ENCODE results near the gene TUBA4B. TPM values are rescaled to one million over a fixed set of nuclear protein-coding genes. Genes with fewer than 3 reads are reported as not detected.

Gene TUBA4B
- total RNA-seq, 2 donors from 2014 or later: not detected

DNA sequence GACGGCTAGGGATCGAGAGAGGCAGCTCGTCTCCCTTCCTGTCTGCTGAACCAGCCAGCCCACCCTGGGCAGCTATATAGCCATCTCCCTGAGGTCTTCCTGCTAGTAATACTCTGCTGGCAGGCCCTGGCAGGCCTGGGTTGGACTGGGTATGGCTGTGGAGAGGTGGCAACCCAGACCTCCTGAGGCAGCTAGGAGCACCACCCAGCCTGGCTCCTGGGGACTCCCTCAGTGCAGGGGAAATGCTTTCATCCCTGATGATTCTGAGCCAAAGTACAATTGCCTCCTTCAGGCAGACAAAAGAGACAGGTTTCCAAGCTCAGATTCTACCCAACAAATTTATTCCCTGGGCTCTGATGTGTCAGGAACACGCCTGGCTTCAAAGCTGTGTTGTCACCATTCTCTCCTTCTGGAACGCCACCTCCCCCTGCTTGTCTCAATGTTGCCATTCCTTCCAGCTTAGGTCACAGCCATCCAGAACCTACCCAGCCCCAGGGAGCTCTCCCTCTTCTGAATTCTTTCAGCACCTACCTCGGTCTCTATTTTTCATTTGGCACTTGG, 21.4 kb downstream of the TUBA4B start:
- H3K4me1 ChIP-seq: peaks cover 6% of the 10 kb centered on the region
- no peak overlapping the region for H3K27ac ChIP-seq

DNA sequence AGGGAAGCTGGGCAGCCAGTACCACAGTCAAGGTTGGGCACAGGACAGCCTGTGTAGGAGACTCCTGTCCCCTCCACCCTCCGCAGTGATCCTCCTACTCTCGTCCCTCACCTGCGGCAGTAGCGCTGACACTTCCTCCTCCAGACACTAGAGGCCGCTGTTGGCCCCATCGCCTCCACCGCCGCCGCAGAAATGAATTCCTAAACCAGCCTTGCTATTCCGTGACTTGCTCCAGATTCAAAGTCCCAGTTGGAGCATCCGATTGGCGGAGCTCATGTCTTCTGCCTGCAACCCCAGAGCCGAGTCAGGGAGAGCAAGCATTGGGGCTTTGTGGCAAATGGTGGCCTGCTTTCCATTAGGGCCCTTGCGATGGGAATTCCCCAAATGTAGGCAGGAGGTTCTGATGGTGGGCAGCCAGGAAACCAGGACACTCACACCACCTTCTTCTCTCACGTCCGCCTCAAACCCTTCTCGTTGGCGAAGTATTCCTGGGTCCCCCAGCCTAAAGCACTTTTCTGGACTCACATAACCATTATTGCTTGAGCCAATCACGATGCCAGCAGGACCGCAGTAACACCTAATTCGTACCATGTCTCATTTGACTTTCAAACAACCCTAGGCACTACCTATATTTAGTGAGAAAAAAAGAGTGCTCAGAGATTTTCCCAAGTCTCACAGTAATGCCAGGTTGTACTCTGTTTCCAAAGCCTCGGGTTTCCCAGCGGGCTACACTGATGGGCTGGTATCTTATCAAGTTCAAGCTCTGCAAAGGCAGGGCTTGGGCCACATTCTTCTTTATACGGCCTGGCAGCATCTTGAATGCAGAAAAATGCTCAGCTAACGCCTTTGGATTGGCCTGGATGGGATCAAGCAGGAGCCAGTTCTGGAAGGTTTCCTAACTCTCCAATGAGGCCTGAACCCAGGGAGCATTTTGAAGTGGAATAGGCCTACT, 24.9 kb downstream of the TUBA4B start:
- Histone ChIP-seq H3K9ac (ENCODE audit: low read depth in 2 of 2, low read length in 2 of 2) (peak overlapping the region; percentile 36 to 90), H3K36me3 (no peaks in the 10 kb centered on the region), H3K9me3 (no peaks in the 10 kb centered on the region), H3K27ac (peak overlapping the region; percentile 97), H3K4me1 (peaks cover 6% of the 10 kb centered on the region), H3K4me3 (no peak overlapping the region), H3K27me3 (no peaks in the 10 kb centered on the region)
- intact Hi-C loops (cut with DNase I): no loop called here
- DNase-seq: peak; percentile 86
- TF ChIP-seq, protein P1, sequence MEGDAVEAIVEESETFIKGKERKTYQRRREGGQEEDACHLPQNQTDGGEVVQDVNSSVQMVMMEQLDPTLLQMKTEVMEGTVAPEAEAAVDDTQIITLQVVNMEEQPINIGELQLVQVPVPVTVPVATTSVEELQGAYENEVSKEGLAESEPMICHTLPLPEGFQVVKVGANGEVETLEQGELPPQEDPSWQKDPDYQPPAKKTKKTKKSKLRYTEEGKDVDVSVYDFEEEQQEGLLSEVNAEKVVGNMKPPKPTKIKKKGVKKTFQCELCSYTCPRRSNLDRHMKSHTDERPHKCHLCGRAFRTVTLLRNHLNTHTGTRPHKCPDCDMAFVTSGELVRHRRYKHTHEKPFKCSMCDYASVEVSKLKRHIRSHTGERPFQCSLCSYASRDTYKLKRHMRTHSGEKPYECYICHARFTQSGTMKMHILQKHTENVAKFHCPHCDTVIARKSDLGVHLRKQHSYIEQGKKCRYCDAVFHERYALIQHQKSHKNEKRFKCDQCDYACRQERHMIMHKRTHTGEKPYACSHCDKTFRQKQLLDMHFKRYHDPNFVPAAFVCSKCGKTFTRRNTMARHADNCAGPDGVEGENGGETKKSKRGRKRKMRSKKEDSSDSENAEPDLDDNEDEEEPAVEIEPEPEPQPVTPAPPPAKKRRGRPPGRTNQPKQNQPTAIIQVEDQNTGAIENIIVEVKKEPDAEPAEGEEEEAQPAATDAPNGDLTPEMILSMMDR (IDR thresholded peaks at IDR 0.05): peak; percentile 98

More for the DNA sequence above, 21.4 kb downstream of the TUBA4B start:
- Histone ChIP-seq H3K9me3 (no peaks in the 10 kb centered on the region), H3K9ac (ENCODE audit: low read depth in 2 of 2, low read length in 2 of 2) (no peak overlapping the region), H3K4me3 (no peak overlapping the region), H3K27me3 (no peaks in the 10 kb centered on the region), H3K36me3 (no peaks in the 10 kb centered on the region)
- DNase-seq: no peak
- TF ChIP-seq, protein P1 (IDR thresholded peaks at IDR 0.05): no peak
- intact Hi-C loops (cut with DNase I): no loop called here

DNA sequence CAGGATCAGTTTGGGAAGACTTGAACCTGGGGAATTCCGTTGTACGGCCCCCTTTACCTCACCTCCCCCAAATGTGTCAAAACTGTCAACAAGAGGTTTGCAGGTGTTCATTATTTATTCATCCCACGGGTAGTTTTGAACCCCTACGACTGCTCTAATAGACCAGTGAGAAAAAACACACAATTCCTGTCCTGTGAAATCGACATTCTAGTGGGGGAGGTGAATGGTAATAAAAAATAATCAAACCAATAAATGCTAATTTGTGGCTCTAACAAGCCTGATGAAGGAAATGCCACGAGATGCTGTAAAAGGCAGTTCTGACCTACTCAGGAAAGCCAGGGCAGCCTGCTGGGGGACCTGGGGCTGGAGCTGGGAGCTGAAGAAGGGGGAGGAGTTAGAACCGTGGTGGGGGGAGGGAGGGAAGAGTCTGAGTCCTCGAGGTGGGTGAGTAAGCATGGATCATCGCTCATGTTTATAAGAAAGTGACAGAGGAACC, 25.7 kb downstream of the TUBA4B start:
- Histone ChIP-seq H3K9me3 (no peaks in the 10 kb centered on the region), H3K27me3 (no peaks in the 10 kb centered on the region), H3K4me1 (peaks cover 6% of the 10 kb centered on the region), H3K27ac (peak overlapping the region; percentile 97), H3K4me3 (peak overlapping the region; percentile 53), H3K36me3 (no peaks in the 10 kb centered on the region), H3K9ac (ENCODE audit: low read depth in 2 of 2, low read length in 2 of 2) (peak overlapping the region; percentile 88 to 90)
- DNase-seq: no peak
- TF ChIP-seq, protein P1 (IDR thresholded peaks at IDR 0.05): no peak
- intact Hi-C loops (cut with DNase I): no loop called here

DNA sequence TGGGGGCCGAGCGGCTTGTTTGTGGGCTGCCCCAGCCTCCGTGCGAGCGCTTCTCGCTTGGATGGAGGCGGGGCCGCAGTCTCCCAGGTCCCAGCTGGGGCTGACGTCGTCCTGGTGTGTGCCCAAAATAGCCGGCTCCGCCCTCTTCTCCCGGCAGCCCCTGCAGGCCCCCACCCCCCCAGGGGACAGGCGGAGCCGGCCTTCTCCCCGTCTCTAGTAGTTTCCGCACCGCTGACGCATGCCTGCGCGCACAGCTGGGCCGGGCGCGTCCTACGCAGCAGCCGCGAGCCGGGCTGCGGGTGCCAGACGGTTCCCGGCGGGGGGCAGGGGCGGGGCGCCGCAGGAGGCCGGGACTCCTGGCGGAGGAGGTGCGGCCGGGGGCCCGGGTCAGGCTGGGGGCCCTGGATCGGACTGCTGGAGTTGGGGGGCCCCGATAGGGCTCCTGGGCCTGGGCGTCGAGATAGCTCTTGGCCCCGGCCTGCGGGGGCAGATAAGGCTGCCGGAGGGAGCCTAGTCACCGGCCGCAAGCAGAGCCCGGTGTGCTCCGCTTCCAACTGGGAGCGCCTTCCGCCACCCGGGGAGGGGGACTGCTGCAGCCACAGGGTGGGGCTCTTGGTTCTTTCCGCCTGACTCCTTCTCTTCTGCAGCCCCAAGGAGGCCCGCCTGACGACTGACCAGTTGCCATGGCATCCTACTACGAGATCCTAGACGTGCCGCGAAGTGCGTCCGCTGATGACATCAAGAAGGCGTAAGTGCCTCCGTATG, 26.3 kb downstream of the TUBA4B start, which contains the start of gene DNAJB2:
TSS of gene DNAJB2 (plus strand) at position 216 of the 765 bp plus-strand sequence. CDS start at position 684, 468 bp downstream.
- intact Hi-C loops (cut with DNase I): no loop called here
- Histone ChIP-seq H3K27ac (peak within 1 kb of the TSS; percentile 97), H3K27me3 (no peaks in the 10 kb centered on the region), H3K9me3 (no peaks in the 10 kb centered on the region), H3K36me3 (no peaks in the 10 kb centered on the region), H3K4me3 (peak within 1 kb of the TSS; percentile 53), H3K9ac (ENCODE audit: low read depth in 2 of 2, low read length in 2 of 2) (peak within 1 kb of the TSS; percentile 88 to 90), H3K4me1 (peaks cover 6% of the 10 kb centered on the region)
- DNase-seq: peak; percentile 99
- TF ChIP-seq, protein P1 (IDR thresholded peaks at IDR 0.05): no peak
